Measurements from ENCODE around the gene ALOX12B. TPM values are rescaled to one million over a fixed set of nuclear protein-coding genes. Genes with fewer than 3 reads are reported as not detected.

ALOX12B gene
- total RNA-seq, 1 donor from 2014 or later = not detected

DNA sequence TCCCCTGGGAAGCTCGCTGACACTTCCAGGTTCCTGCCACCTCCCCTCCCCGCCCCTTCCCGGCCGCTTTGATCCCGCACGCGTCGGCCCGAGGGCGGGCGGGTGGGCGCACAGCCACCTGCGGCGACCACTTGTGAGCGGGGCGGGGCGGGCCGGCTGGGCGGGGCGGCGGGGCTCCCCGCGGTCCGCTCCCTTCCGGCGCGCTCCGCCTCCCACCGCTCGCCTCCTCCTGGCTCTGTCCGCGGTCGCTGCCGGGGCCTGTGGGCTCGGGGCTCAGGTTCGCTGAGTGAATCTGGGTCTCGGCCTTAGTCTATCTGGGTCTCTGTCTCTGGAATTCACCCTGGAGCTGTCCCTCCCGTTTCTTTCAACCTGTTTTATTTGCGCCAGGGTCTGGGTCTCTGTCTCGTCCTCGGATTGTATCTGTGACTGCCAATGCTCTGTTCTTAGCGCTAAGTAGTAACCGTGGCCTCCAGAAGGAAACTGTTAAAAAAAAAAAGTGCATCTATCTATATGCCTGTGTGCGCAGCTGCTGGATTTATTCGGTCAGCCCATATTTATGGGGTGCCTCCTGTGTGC is 39.1 kb upstream of the ALOX12B start:
- H3K27ac Mint-ChIP-seq = peak overlapping the region; percentile 96
- TF ChIP-seq, protein P1, sequence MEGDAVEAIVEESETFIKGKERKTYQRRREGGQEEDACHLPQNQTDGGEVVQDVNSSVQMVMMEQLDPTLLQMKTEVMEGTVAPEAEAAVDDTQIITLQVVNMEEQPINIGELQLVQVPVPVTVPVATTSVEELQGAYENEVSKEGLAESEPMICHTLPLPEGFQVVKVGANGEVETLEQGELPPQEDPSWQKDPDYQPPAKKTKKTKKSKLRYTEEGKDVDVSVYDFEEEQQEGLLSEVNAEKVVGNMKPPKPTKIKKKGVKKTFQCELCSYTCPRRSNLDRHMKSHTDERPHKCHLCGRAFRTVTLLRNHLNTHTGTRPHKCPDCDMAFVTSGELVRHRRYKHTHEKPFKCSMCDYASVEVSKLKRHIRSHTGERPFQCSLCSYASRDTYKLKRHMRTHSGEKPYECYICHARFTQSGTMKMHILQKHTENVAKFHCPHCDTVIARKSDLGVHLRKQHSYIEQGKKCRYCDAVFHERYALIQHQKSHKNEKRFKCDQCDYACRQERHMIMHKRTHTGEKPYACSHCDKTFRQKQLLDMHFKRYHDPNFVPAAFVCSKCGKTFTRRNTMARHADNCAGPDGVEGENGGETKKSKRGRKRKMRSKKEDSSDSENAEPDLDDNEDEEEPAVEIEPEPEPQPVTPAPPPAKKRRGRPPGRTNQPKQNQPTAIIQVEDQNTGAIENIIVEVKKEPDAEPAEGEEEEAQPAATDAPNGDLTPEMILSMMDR (conservative IDR thresholded peaks at IDR 0.05) = no peak
- H3K36me3 Mint-ChIP-seq = peaks cover 4% of the 10 kb centered on the region
- H3K4me3 Mint-ChIP-seq = peak overlapping the region; percentile 96
- H3K9me3 Mint-ChIP-seq = no peaks in the 10 kb centered on the region
- peaks cover 30% of the 10 kb centered on the region for H3K4me1 Mint-ChIP-seq (ENCODE audit: unreplicated experiment)
- peaks cover 70% of the 10 kb centered on the region for H3K27me3 Mint-ChIP-seq
- DNase-seq (ENCODE audit: extremely low spot score, unreplicated experiment) = no peak

DNA sequence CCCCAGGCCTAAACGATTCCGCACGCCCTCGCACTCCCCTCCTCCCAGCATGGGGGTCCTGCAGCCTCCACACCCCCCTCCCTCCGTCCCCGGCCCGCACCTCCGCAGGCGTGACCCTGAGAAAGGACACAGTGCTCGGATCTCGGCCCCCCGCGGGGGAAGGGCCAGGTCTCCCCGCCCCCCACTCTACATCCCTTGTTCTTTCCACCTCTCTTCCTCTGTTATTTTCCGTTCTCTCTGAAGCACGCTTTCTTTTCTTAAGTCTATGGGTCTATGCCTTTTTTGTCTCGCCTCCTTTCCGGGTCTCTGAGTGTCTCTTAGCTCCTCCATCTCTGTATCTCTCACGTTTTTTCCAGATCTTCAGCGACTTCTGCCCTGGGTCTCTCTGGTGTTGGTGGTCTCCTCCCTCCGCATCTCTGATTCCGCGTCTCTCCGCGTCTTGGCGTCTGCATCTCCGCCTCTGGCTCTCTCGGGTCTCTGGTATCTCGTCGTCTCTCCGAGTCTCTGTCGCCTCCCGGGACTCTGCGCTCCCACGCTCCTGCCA is 38.5 kb upstream of the ALOX12B start:
- Mint-ChIP-seq H3K27ac (peak overlapping the region; percentile 96), H3K4me3 (peak overlapping the region; percentile 91), H3K36me3 (peaks cover 4% of the 10 kb centered on the region), H3K9me3 (no peaks in the 10 kb centered on the region), H3K27me3 (peaks cover 69% of the 10 kb centered on the region), H3K4me1 (ENCODE audit: unreplicated experiment) (peaks cover 31% of the 10 kb centered on the region)
- no peak for DNase-seq (ENCODE audit: extremely low spot score, unreplicated experiment)
- TF ChIP-seq, protein P1 (conservative IDR thresholded peaks at IDR 0.05) = no peak

DNA sequence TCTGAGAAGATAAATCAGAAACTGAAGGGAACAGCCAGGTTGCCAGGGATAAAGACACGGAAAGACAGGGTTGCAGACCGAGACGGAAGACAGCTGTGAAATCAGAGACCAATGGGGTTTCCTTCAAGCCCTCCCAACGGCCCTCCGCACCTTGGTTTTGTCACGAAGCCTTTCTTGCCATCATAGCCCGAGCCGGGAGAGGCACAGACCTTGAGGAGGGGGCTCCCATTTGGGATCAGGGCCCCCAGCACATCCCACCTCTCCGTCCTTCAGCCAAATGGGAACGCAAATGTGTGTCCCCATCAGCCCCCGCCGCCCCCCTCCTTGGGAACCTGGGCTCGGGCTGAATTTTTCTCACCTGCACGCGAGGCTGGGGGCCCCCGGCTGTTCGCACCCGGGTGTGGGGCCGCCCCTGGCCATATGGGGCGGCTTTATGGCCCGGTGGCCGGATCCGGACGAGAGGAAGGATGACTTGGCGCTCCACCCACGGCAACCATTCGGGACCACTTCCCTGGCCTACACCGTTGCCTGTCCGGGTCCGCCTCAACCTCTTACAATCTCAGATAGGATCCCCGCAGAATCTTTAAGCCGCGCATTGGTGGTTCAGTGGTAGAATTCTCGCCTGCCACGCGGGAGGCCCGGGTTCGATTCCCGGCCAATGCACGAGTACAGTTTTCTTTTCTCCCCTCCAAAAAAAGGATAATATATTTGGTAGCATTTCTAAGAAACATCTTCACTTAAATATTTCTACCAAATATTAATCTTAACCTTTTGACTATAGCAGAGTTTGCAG is 37.8 kb upstream of the ALOX12B start:
- Mint-ChIP-seq H3K4me3 (peak overlapping the region; percentile 91), H3K27me3 (peaks cover 76% of the 10 kb centered on the region), H3K4me1 (ENCODE audit: unreplicated experiment) (peaks cover 38% of the 10 kb centered on the region), H3K9me3 (no peaks in the 10 kb centered on the region), H3K27ac (peak overlapping the region; percentile 96), H3K36me3 (peaks cover 5% of the 10 kb centered on the region)
- TF ChIP-seq, protein P1 (conservative IDR thresholded peaks at IDR 0.05) = no peak
- peak; percentile 93 for DNase-seq (ENCODE audit: extremely low spot score, unreplicated experiment)

DNA sequence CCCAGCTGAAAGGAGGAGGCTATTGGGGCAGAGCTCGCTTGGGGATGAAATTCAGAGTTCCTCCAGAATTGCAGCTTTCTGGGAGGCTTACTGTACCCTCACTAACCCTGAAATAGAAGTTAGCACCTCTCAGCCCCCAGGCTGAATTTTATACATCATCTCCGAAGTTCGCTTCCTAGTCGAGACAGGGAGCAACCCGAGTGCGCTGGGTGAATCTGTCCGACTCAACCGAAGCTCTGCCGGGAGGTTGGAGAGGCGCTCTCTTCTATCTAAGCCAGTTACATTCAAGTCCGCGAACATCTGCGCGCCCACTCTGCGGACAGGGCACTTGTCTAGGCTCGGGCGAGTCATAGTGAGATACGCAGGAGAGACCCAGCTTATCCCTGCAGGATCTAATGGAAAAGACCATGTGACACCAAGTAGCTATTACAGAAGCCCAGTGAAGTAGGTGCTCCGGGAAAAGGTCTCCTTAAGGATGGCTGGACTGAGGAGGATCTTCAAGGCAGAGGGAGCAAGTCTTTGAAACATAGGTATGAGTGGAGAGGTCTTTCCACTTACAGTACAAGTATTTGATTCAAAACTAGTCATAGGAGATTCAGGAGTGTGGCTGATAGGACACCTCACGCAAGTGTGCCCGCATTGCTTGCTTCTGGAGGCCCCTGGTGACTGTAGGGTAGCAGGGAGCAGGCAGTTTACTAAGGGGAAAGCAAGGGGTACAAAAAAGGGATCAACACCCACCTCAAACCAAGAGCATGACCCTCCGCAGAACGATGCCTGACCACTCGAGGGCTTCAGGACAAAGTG is 37.0 kb upstream of the ALOX12B start:
- H3K4me1 Mint-ChIP-seq (ENCODE audit: unreplicated experiment) = peaks cover 46% of the 10 kb centered on the region
- H3K4me3 Mint-ChIP-seq = peak overlapping the region; percentile 91
- peak overlapping the region; percentile 82 for H3K27ac Mint-ChIP-seq
- DNase-seq (ENCODE audit: extremely low spot score, unreplicated experiment) = no peak
- TF ChIP-seq, protein P1 (conservative IDR thresholded peaks at IDR 0.05) = no peak
- no peaks in the 10 kb centered on the region for H3K9me3 Mint-ChIP-seq
- H3K36me3 Mint-ChIP-seq = peaks cover 9% of the 10 kb centered on the region
- peaks cover 76% of the 10 kb centered on the region for H3K27me3 Mint-ChIP-seq

DNA sequence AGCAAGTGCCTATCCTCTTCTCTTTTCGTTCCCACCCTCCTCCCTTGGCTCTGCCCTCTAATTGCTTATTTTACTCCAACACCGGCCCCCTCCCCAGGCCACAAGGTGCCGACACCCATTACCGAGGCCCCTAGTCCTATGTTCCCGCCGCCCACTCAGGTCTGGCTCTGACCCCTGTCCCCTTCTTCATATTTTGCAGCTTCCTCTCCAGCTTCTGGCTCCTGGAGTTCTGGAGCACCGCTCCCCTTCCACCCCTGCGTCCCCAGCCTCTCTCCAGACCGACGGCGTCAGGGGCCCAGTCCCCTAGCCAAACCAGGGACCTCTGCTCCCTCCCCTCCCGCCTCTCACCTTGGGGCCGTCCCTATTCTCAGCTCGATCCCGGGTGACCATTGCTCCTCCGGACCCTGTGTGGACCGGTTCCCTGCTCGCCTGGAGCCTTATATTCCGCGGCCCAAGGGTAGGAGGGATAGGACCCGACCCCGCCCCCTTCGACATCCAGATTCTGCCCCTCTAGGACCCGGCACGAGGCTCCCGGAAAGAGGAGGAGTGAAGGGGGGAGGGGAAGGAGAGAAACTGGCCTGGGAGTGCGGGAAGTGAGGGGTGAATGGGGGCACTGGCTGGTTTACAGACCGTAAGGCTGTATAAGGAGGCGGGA is 36.3 kb upstream of the ALOX12B start, which contains the start of gene HES7:
Gene HES7 (minus strand): TSS at position 412 of the 655 bp plus-strand sequence. CDS start 22 bp downstream, at position 390.
- H3K27me3 Mint-ChIP-seq = peaks cover 76% of the 10 kb centered on the region
- peak within 1 kb of the TSS; percentile 91 for H3K4me3 Mint-ChIP-seq
- peaks cover 51% of the 10 kb centered on the region for H3K4me1 Mint-ChIP-seq (ENCODE audit: unreplicated experiment)
- H3K36me3 Mint-ChIP-seq = peaks cover 9% of the 10 kb centered on the region
- TF ChIP-seq, protein P1 (conservative IDR thresholded peaks at IDR 0.05) = no peak
- H3K9me3 Mint-ChIP-seq = no peaks in the 10 kb centered on the region
- DNase-seq (ENCODE audit: extremely low spot score, unreplicated experiment) = no peak
- H3K27ac Mint-ChIP-seq = peak within 1 kb of the TSS; percentile 82

All from type B pancreatic cell (in vitro differentiated cells).